Smooth muscle cell of the umbilical artery (primary cell): ENCODE measurements around the gene TBL3. TPM values are rescaled to one million over a fixed set of nuclear protein-coding genes. Genes with fewer than 3 reads are reported as not detected.

Experiments
- total RNA-seq: library from RNA; depleted of rRNA; stranded (reverse); fragments of >200 nt; gene quantifications from 2 replicates; pipeline ENCODE4 v1.2.3, GENCODE V29; 2014

TBL3 gene
- 26.4 and 59.3 TPM in 2 replicates for total RNA-seq

GRCh38 chr16:1971796-1972489, at the start of gene TBL3:
TSS of gene TBL3 (plus strand) at chr16:1972053. CDS start at chr16:1972165, 112 bp downstream.

GRCh38 chr16:1942810-1943726, 28.8 kb upstream of the TBL3 start, which contains the start of gene MSRB1:
TSS of gene MSRB1 (minus strand) at chr16:1943199. CDS start at chr16:1943156, 43 bp downstream.

GRCh38 chr16:1959269-1960039, 12.4 kb upstream of the TBL3 start, which contains the start of gene NDUFB10:
TSS of gene NDUFB10 (plus strand) at chr16:1959538. CDS start at chr16:1959625, 87 bp downstream.

GRCh38 chr16:1964506-1965395, 7.1 kb upstream of the TBL3 start, which contains the start of gene RPS2:
TSS of gene RPS2 (minus strand) at chr16:1964826. CDS start at chr16:1964625, 201 bp downstream.

GRCh38 chr16:1966460-1966859, 5.4 kb upstream of the TBL3 start, which contains the start of gene RNF151:
TSS of gene RNF151 (plus strand) at chr16:1966856. CDS start at chr16:1966882, 26 bp downstream.

GRCh38 chr16:1981398-1981836, 9.6 kb downstream of the TBL3 start, which contains the start of gene NOXO1:
TSS of gene NOXO1 (minus strand) at chr16:1981469. CDS start at chr16:1981179, 290 bp downstream.

GRCh38 chr16:1983544-1984346, 11.9 kb downstream of the TBL3 start, which contains the start of gene GFER:
TSS of gene GFER (plus strand) at chr16:1984193. CDS start at chr16:1984219, 26 bp downstream.

GRCh38 chr16:1989209-1990100, 17.6 kb downstream of the TBL3 start, which contains the start of gene SYNGR3:
TSS of gene SYNGR3 (plus strand) at chr16:1989970. CDS start at chr16:1990103, 133 bp downstream.

GRCh38 chr16:2009791-2010510, 38.1 kb downstream of the TBL3 start, which contains the start of gene ZNF598:
TSS of gene ZNF598 (minus strand) at chr16:2009821.

GRCh38 chr16:2019518-2019920, 47.7 kb downstream of the TBL3 start, which contains the start of gene NPW:
TSS of gene NPW (plus strand) at chr16:2019785.

GRCh38 chr16:2026461-2027023, 54.7 kb downstream of the TBL3 start, which contains the start of gene NHERF2:
TSS of gene NHERF2 (plus strand) at chr16:2026902. CDS start at chr16:2027006, 104 bp downstream.

Other genes with a start within 250 kb of the TBL3 start
- gene NME3, start 200.5 kb upstream of the TBL3 start, total RNA-seq = 54.8 and 102 TPM in 2 replicates
- 17.2 and 20.9 TPM in 2 replicates for gene EME2, start 199.2 kb upstream of the TBL3 start, total RNA-seq
- gene MRPS34, start 198.9 kb upstream of the TBL3 start, total RNA-seq = 57.5 and 73.0 TPM in 2 replicates
- gene SPSB3, start 189.5 kb upstream of the TBL3 start, total RNA-seq = 24.1 and 30.9 TPM in 2 replicates
- gene NUBP2, start 189.1 kb upstream of the TBL3 start, total RNA-seq = 52.0 and 60.9 TPM in 2 replicates
- not detected in 2 replicates for gene IGFALS, start 178.3 kb upstream of the TBL3 start, total RNA-seq
- gene HAGH, start 145.2 kb upstream of the TBL3 start, total RNA-seq = 54.9 and 57.3 TPM in 2 replicates
- 57.6 and 61.4 TPM in 2 replicates for gene FAHD1, start 144.8 kb upstream of the TBL3 start, total RNA-seq
- gene MEIOB, start 99.9 kb upstream of the TBL3 start, total RNA-seq = not detected in 2 replicates
- gene HS3ST6, start 53.6 kb upstream of the TBL3 start, total RNA-seq = not detected in 2 replicates
- 4.1 and 6.2 TPM in 2 replicates for gene MSRB1, start 28.9 kb upstream of the TBL3 start, total RNA-seq
- not detected in 2 replicates for gene RPL3L, start 17.4 kb upstream of the TBL3 start, total RNA-seq
- 91.1 and 110 TPM in 2 replicates for gene NDUFB10, start 12.5 kb upstream of the TBL3 start, total RNA-seq
- 1,386 and 1,428 TPM in 2 replicates for gene RPS2, start 7.2 kb upstream of the TBL3 start, total RNA-seq
- gene RNF151, start 5.2 kb upstream of the TBL3 start, total RNA-seq = not detected in 2 replicates
- under 0.01 and 0.28 TPM in 2 replicates for gene NOXO1, start 9.4 kb downstream of the TBL3 start, total RNA-seq
- gene GFER, start 12.1 kb downstream of the TBL3 start, total RNA-seq = 11.1 and 14.3 TPM in 2 replicates
- 3.6 and 7.3 TPM in 2 replicates for gene SYNGR3, start 17.9 kb downstream of the TBL3 start, total RNA-seq
- 13.1 and 29.6 TPM in 2 replicates for gene ZNF598, start 37.8 kb downstream of the TBL3 start, total RNA-seq
- gene NPW, start 47.7 kb downstream of the TBL3 start, total RNA-seq = 0.30 and 0.65 TPM in 2 replicates
- 19.0 and 24.5 TPM in 2 replicates for gene NHERF2, start 54.8 kb downstream of the TBL3 start, total RNA-seq
- 15.3 and 25.2 TPM in 2 replicates for gene NTHL1, start 75.8 kb downstream of the TBL3 start, total RNA-seq
- gene TSC2, start 75.9 kb downstream of the TBL3 start, total RNA-seq = 60.9 and 71.0 TPM in 2 replicates
- 188 and 249 TPM in 2 replicates for gene PKD1, start 163.8 kb downstream of the TBL3 start, total RNA-seq
- 2.3 and 3.0 TPM in 2 replicates for gene RAB26, start 176.6 kb downstream of the TBL3 start, total RNA-seq
- gene TRAF7, start 183.7 kb downstream of the TBL3 start, total RNA-seq = 51.4 and 89.8 TPM in 2 replicates
- gene CASKIN1, start 224.6 kb downstream of the TBL3 start, total RNA-seq = 0.30 and 0.92 TPM in 2 replicates
- 19.6 and 25.8 TPM in 2 replicates for gene MLST8, start 233.4 kb downstream of the TBL3 start, total RNA-seq
- 2.1 and 9.6 TPM in 2 replicates for gene BRICD5, start 238.8 kb downstream of the TBL3 start, total RNA-seq
- gene PGP, start 242.8 kb downstream of the TBL3 start, total RNA-seq = 12.8 and 16.4 TPM in 2 replicates